ENCODE measurements around the gene SYNGR4.
A peak's percentile ranks its signal among the peaks of the same experiment; 100 is the strongest.
"Not testable (repeated sequence)": the region's sequence is repeated elsewhere in the genome, so short reads cannot be mapped to it uniquely, and the experiment has no call there.

The SYNGR4 gene

GRCh38 chr19:48363810-48364597 lies at the start of gene SYNGR4, which contains the start of gene TMEM143:
TSS of gene SYNGR4 (plus strand) at chr19:48364367. CDS start at chr19:48365843, 1,476 bp downstream.
TSS of gene TMEM143 (minus strand) at chr19:48363940. CDS start at chr19:48363920, 20 bp downstream.
- DNase-seq (ENCODE audit: low read depth in 2 of 2) = peak; percentile 95

- DNase-seq (ENCODE audit: low read depth in 2 of 2) = no peak
Observed at GRCh38 chr19:48315712-48316111, 48.5 kb upstream of the SYNGR4 start.

- not testable (repeated sequence) for DNase-seq (ENCODE audit: low read depth in 2 of 2)
Observed at GRCh38 chr19:48317708-48317960, 46.5 kb upstream of the SYNGR4 start.

- no peak for DNase-seq (ENCODE audit: low read depth in 2 of 2)
Observed at GRCh38 chr19:48318286-48318987, 45.7 kb upstream of the SYNGR4 start.

GRCh38 chr19:48319647-48320541 lies 44.3 kb upstream of the SYNGR4 start:
- DNase-seq (ENCODE audit: low read depth in 2 of 2) = peak; percentile 54 to 72

GRCh38 chr19:48321372-48321621 lies 42.9 kb upstream of the SYNGR4 start:
- DNase-seq (ENCODE audit: low read depth in 2 of 2) = peak; percentile 78 to 97

- peak; percentile 91 to 98 for DNase-seq (ENCODE audit: low read depth in 2 of 2)
Observed at GRCh38 chr19:48321622-48322591, 42.3 kb upstream of the SYNGR4 start.

- peak; percentile 61 to 80 for DNase-seq (ENCODE audit: low read depth in 2 of 2)
Observed at GRCh38 chr19:48325265-48325910, 38.8 kb upstream of the SYNGR4 start, which contains the start of gene EMP3. TSS of gene EMP3 (plus strand) at chr19:48325552. CDS start at chr19:48326845, 1,293 bp downstream.

GRCh38 chr19:48329167-48329891 lies 34.8 kb upstream of the SYNGR4 start:
- no peak for DNase-seq (ENCODE audit: low read depth in 2 of 2)

- peak; percentile 62 to 69 for DNase-seq (ENCODE audit: low read depth in 2 of 2)
Observed at GRCh38 chr19:48330012-48330681, 34.0 kb upstream of the SYNGR4 start.

GRCh38 chr19:48332351-48332661 lies 31.9 kb upstream of the SYNGR4 start:
- no peak for DNase-seq (ENCODE audit: low read depth in 2 of 2)

- DNase-seq (ENCODE audit: low read depth in 2 of 2) = peak; percentile 74 to 86
Observed at GRCh38 chr19:48332662-48333466, 31.3 kb upstream of the SYNGR4 start.

GRCh38 chr19:48333467-48334384 lies 30.4 kb upstream of the SYNGR4 start:
- peak; percentile 79 to 91 for DNase-seq (ENCODE audit: low read depth in 2 of 2)

GRCh38 chr19:48338253-48338755 lies 25.9 kb upstream of the SYNGR4 start:
- no peak for DNase-seq (ENCODE audit: low read depth in 2 of 2)

GRCh38 chr19:48338802-48339503 lies 25.2 kb upstream of the SYNGR4 start:
- DNase-seq (ENCODE audit: low read depth in 2 of 2) = no peak

GRCh38 chr19:48340995-48341394 lies 23.2 kb upstream of the SYNGR4 start:
- no peak for DNase-seq (ENCODE audit: low read depth in 2 of 2)
